Upper lobe of left lung (tissue), 6 donors: ENCODE data around the gene FBXO11. TPM values are rescaled to one million over a fixed set of nuclear protein-coding genes. Genes with fewer than 3 reads are reported as not detected.

Experiments
- ATAC-seq, 2 donors: fragments of 200-7000 bp; cut with Tn5 transposase; one replicate each; pipeline ENCODE4 v1.9.1; 2022; ENCODE audit warnings: mild to moderate bottlenecking in 2 of 2, moderate library complexity in 2 of 2; ENCODE audit not compliant: low FRiP score in 2 of 2
- DNase-seq, 2 donors: peaks; one replicate each; pipeline ENCODE4 v3.0.0-alpha.2; 2019 to 2020
- H3K27ac ChIP-seq, 4 donors: fragments of 200-600 bp; sonication (generic); one replicate each; pipeline ENCODE4 v1.5.1; 2016 to 2019
- H3K27me3 ChIP-seq, 4 donors: fragments of 200-600 bp; sonication (generic); one replicate each; pipeline ENCODE4 v1.5.1; 2017 to 2019
- H3K36me3 ChIP-seq, 4 donors: fragments of 200-600 bp; sonication (generic); one replicate each; pipeline ENCODE4 v1.5.1; 2016 to 2019
- H3K4me1 ChIP-seq, 4 donors: fragments of 200-600 bp; sonication (generic); one replicate each; pipeline ENCODE4 v1.5.1; 2018 to 2019
- H3K4me3 ChIP-seq, 4 donors: fragments of 200-600 bp; sonication (generic); one replicate each; pipeline ENCODE4 v1.5.1; 2017 to 2019; ENCODE audit warnings: mild to moderate bottlenecking in 2 of 4, moderate library complexity in 1 of 4
- H3K9me3 ChIP-seq, 4 donors: fragments of 200-600 bp; sonication (generic); one replicate each; pipeline ENCODE4 v1.5.1; 2018 to 2019
- CTCF ChIP-seq, 6 experiments: fragments of 450-650 bp in 4 of 6; fragments of 200-600 bp in 2 of 6; sonication (generic) in 2 of 6; IDR thresholded peaks; one replicate each; pipeline ENCODE4 v1.5.1; 2016 to 2019; ENCODE audit warnings: antibody characterized with exemption in 6 of 6
- EP300 ChIP-seq, 4 donors: sonication (generic); formaldehyde crosslinking; IDR thresholded peaks; one replicate each; pipeline ENCODE4 v1.5.1; 2017; ENCODE audit warnings: antibody characterized with exemption in 4 of 4, control low read depth in 2 of 4
- POLR2A ChIP-seq, 4 donors: fragments of 450-650 bp; IDR thresholded peaks; one replicate each; pipeline ENCODE4 v1.5.1; 2016 to 2017; ENCODE audit warnings: antibody characterized with exemption in 4 of 4, mild to moderate bottlenecking in 2 of 4
- POLR2AphosphoS5 ChIP-seq, 2 donors: sonication (generic); formaldehyde crosslinking; IDR thresholded peaks; one replicate each; pipeline ENCODE4 v1.5.1; 2017; ENCODE audit warnings: antibody characterized with exemption in 2 of 2
- WGBS, 2 donors: methylation state at CpG; one replicate each; pipeline ENCODE4 v1.1.5; 2017 to 2018; 5-methylcytosine and 5-hydroxymethylcytosine counted together
- total RNA-seq, 6 donors: library from RNA; depleted of rRNA in 4 of 6; stranded (reverse); fragments of >200 nt in 4 of 6; gene quantifications; one replicate each; pipeline versions ENCODE4 v1.1.0 to v1.2.1, GENCODE V29; 2016 to 2021
- donor health status: DM: no; HTN: no; CAD: no; lungs with moderate emphysema.
- donor health status: DM: no; HTN: yes; CAD: no; lungs with severe emphysema.

The FBXO11 gene
- total RNA-seq, 6 donors from 2014 or later: 30.5 to 99.2 (median 60.0) TPM

- H3K36me3 ChIP-seq: peaks cover 0 to 5% (median under 1%) of the 10 kb centered on the region in 4 donors
- no peaks in the 10 kb centered on the region for H3K27me3 ChIP-seq
- ATAC-seq (no peak), DNase-seq (no peak)
- H3K27ac ChIP-seq: no peak overlapping the region
- WGBS, 2 donors: 83 to 89% methylated on average over 2 of the region's 2 CpGs
- H3K9me3 ChIP-seq: no peaks in the 10 kb centered on the region
- H3K4me3 ChIP-seq: no peak overlapping the region
- H3K4me1 ChIP-seq: peaks cover 0 to 11% (median 3%) of the 10 kb centered on the region in 4 donors
- no peak for TF ChIP-seq EP300 (IDR thresholded peaks at IDR 0.05)
- no peak for TF ChIP-seq POLR2A (IDR thresholded peaks at IDR 0.05)
- no peak for TF ChIP-seq CTCF (IDR thresholded peaks at IDR 0.05)
- TF ChIP-seq POLR2AphosphoS5 (IDR thresholded peaks at IDR 0.05): no peak
Observed at GRCh38 chr2:47844162-47844561, 62.1 kb downstream of the FBXO11 start.

- ATAC-seq: no peak
- H3K27ac ChIP-seq: no peak overlapping the region
- H3K4me3 ChIP-seq: no peak overlapping the region
- DNase-seq: no peak
- H3K36me3 ChIP-seq: peaks cover 3 to 13% (median 6%) of the 10 kb centered on the region in 4 donors
- no peak for TF ChIP-seq CTCF (IDR thresholded peaks at IDR 0.05)
- TF ChIP-seq EP300 (IDR thresholded peaks at IDR 0.05): no peak
- TF ChIP-seq POLR2AphosphoS5 (IDR thresholded peaks at IDR 0.05): no peak
- no peak for TF ChIP-seq POLR2A (IDR thresholded peaks at IDR 0.05)
- H3K4me1 ChIP-seq: peaks cover 0 to 11% (median 3%) of the 10 kb centered on the region in 4 donors
- H3K27me3 ChIP-seq: no peaks in the 10 kb centered on the region
- 92 to 100% methylated on average over 1 of the region's 1 CpG for WGBS, 2 donors
- no peaks in the 10 kb centered on the region for H3K9me3 ChIP-seq
Observed at GRCh38 chr2:47843407-47843806, 62.9 kb downstream of the FBXO11 start.

GRCh38 chr2:47842846-47843245, 63.5 kb downstream of the FBXO11 start:
- TF ChIP-seq CTCF (IDR thresholded peaks at IDR 0.05) (no peak), POLR2AphosphoS5 (IDR thresholded peaks at IDR 0.05) (no peak), POLR2A (IDR thresholded peaks at IDR 0.05) (no peak), EP300 (IDR thresholded peaks at IDR 0.05) (no peak)
- ATAC-seq (no peak), DNase-seq (no peak)
- Histone ChIP-seq H3K4me1 (peaks cover 0 to 11% (median 3%) of the 10 kb centered on the region in 4 donors), H3K4me3 (no peak overlapping the region), H3K36me3 (peaks cover 3 to 18% (median 8%) of the 10 kb centered on the region in 4 donors), H3K27ac (no peak overlapping the region), H3K9me3 (no peaks in the 10 kb centered on the region), H3K27me3 (no peaks in the 10 kb centered on the region)
- WGBS, 2 donors: 84 to 95% methylated on average over 3 of the region's 3 CpGs

- Histone ChIP-seq H3K36me3 (peaks cover 13 to 60% (median 39%) of the 10 kb centered on the region in 4 donors), H3K27ac (no peak overlapping the region), H3K4me3 (no peak overlapping the region), H3K9me3 (no peaks in the 10 kb centered on the region), H3K4me1 (peaks cover 0 to 3% (median 0%) of the 10 kb centered on the region in 4 donors), H3K27me3 (no peaks in the 10 kb centered on the region)
- no peak for DNase-seq
- ATAC-seq: no peak
- TF ChIP-seq POLR2AphosphoS5 (IDR thresholded peaks at IDR 0.05) (no peak), CTCF (IDR thresholded peaks at IDR 0.05) (no peak), POLR2A (IDR thresholded peaks at IDR 0.05) (no peak), EP300 (IDR thresholded peaks at IDR 0.05) (no peak)
- 85 to 95% methylated on average over 4 of the region's 4 CpGs for WGBS, 2 donors
Observed at GRCh38 chr2:47838686-47839085, 67.6 kb downstream of the FBXO11 start.

- DNase-seq (no peak), ATAC-seq (no peak)
- 93 to 96% methylated on average over 1 of the region's 1 CpG for WGBS, 2 donors
- Histone ChIP-seq H3K4me1 (no peaks in the 10 kb centered on the region), H3K9me3 (no peaks in the 10 kb centered on the region), H3K4me3 (no peak overlapping the region), H3K27ac (no peak overlapping the region), H3K27me3 (no peaks in the 10 kb centered on the region), H3K36me3 (peaks cover 15 to 64% (median 42%) of the 10 kb centered on the region in 4 donors)
- TF ChIP-seq EP300 (IDR thresholded peaks at IDR 0.05) (no peak), POLR2AphosphoS5 (IDR thresholded peaks at IDR 0.05) (no peak), POLR2A (IDR thresholded peaks at IDR 0.05) (no peak), CTCF (IDR thresholded peaks at IDR 0.05) (no peak)
Observed at GRCh38 chr2:47838249-47838648, 68.0 kb downstream of the FBXO11 start.
